Smooth muscle cell (in vitro differentiated cells): Measurements from ENCODE around the gene TNFRSF14. TPM values are rescaled to one million over a fixed set of nuclear protein-coding genes. Genes with fewer than 3 reads are reported as not detected.

Source experiments
- DNase-seq: peaks from one replicate; lab custom pipeline; 2025; ENCODE audit not compliant: unreplicated experiment; lab: John Stamatoyannopoulos, UW
- H2AFZ ChIP-seq: fragments of 200-600 bp; sonication (generic); 2 replicates; pipeline ENCODE4 v1.6.0; 2016; ENCODE audit warnings: antibody characterized with exemption, low read depth, mild to moderate bottlenecking
- H3F3A ChIP-seq: fragments of 200-600 bp; sonication (generic); 2 replicates; pipeline ENCODE4 v1.6.0; 2017; ENCODE audit warnings: antibody characterized with exemption, low read depth
- H3K27ac ChIP-seq: fragments of 200-600 bp; sonication (generic); 2 replicates; pipeline ENCODE4 v1.5.1; 2016; ENCODE audit warnings: low read depth, mild to moderate bottlenecking
- H3K27me3 ChIP-seq: fragments of 200-600 bp; sonication (generic); 2 replicates; pipeline ENCODE4 v1.6.1; 2016; ENCODE audit warnings: low read depth, mild to moderate bottlenecking
- H3K36me3 ChIP-seq: fragments of 200-600 bp; sonication (generic); 2 replicates; pipeline ENCODE4 v1.5.1; 2016; ENCODE audit warnings: low read depth
- H3K4me1 ChIP-seq: fragments of 200-600 bp; sonication (generic); 2 replicates; pipeline ENCODE4 v1.5.1; 2016; ENCODE audit warnings: low read depth
- H3K4me2 ChIP-seq: fragments of 200-600 bp; sonication (generic); 2 replicates; pipeline ENCODE4 v1.6.0; 2016; ENCODE audit warnings: mild to moderate bottlenecking
- H3K4me3 ChIP-seq: fragments of 200-600 bp; sonication (generic); 2 replicates; pipeline ENCODE4 v1.5.1; 2016; ENCODE audit warnings: mild to moderate bottlenecking
- H3K79me2 ChIP-seq: fragments of 200-600 bp; sonication (generic); 2 replicates; pipeline ENCODE4 v1.6.0; 2016; ENCODE audit warnings: low read depth, mild to moderate bottlenecking
- H3K9ac ChIP-seq: fragments of 200-600 bp; sonication (generic); 2 replicates; pipeline ENCODE4 v1.6.0; 2016; ENCODE audit warnings: low read depth
- H3K9me3 ChIP-seq: fragments of 200-600 bp; sonication (generic); replicated peaks from 2 replicates; pipeline ENCODE4 v1.5.1; 2016; ENCODE audit warnings: low read depth
- H4K20me1 ChIP-seq: fragments of 200-600 bp; sonication (generic); 2 replicates; pipeline ENCODE4 v1.6.0; 2016; ENCODE audit warnings: low read depth
- WGBS: methylation state at CpG from one replicate; pipeline ENCODE4 v1.1.7; 2016; ENCODE audit warnings: low lambda C conversion rate; 5-methylcytosine and 5-hydroxymethylcytosine counted together
- polyA plus RNA-seq: library from polyadenylated mRNA; unstranded; fragments of >200 nt; fragmentation: Nextera tagmentation; extraction: Ambion mirVana; gene quantifications from 2 replicates; pipeline ENCODE4 v1.2.1, GENCODE V29; 2016
- total RNA-seq: library from RNA; depleted of rRNA; stranded (reverse); fragments of >200 nt; gene quantifications from 2 replicates; pipeline ENCODE4 v1.2.3, GENCODE V29; 2014
- TF ChIP-seq, protein P1 (sequence below): fragments of 200-600 bp; sonication (generic); IDR thresholded peaks from 2 replicates; pipeline ENCODE4 v1.5.1; 2017; ENCODE audit warnings: borderline replicate concordance, mild to moderate bottlenecking, antibody characterized with exemption; ENCODE audit not compliant: insufficient read depth, poor library complexity, severe bottlenecking

TNFRSF14 gene
- total and polyA plus RNA-seq, 2 experiments from 2014 or later, result not detected

DNA sequence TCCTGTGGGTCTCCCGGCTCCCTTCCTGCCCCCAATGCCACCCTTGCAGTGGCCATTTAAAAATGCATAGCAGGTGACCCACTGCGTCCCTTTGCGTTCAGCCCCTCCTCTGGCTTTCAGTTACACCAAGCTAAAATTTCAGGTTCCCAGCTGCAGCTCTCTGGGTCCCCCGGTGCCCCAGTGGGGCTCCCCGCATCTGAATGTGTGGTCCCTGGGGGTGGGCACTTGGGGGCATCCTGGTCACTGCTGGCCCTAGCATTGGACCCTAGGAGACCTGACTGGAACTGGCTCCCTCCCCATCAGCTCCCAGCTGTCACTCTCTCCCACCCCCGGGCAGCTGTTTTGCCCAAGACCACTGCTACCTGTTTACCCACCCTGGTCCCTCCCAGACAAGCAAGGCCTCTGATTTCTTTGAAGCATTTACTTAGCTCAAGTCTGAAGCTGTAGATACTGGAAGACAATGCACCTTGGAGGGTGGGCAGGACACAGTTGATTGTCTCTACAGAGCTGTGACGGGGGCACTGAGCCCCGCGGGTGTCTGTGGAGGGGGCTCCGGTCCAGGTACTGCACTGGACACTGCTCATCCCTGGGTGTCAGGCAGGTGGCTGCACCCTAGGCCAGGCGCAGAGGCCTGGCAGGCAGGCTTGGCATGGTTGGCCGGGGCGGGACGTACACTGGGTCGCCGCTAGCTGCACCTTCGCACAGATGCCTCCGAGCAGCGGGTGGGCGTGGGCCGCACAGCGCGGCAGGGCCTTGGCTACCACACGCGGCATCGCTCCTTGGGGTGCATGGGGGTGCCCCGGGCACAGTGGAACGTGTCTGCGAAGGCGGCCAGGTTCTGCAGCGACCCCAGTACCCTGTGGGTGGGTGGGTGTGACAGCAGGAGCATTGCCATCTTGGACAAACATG, 34.3 kb downstream of the TNFRSF14 start:
- peaks cover 8% of the 10 kb centered on the region for H3K4me1 ChIP-seq
- TF ChIP-seq, protein P1, sequence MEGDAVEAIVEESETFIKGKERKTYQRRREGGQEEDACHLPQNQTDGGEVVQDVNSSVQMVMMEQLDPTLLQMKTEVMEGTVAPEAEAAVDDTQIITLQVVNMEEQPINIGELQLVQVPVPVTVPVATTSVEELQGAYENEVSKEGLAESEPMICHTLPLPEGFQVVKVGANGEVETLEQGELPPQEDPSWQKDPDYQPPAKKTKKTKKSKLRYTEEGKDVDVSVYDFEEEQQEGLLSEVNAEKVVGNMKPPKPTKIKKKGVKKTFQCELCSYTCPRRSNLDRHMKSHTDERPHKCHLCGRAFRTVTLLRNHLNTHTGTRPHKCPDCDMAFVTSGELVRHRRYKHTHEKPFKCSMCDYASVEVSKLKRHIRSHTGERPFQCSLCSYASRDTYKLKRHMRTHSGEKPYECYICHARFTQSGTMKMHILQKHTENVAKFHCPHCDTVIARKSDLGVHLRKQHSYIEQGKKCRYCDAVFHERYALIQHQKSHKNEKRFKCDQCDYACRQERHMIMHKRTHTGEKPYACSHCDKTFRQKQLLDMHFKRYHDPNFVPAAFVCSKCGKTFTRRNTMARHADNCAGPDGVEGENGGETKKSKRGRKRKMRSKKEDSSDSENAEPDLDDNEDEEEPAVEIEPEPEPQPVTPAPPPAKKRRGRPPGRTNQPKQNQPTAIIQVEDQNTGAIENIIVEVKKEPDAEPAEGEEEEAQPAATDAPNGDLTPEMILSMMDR, result no peak
- H3F3A ChIP-seq, result no peaks in the 10 kb centered on the region
- no peak overlapping the region for H2AFZ ChIP-seq
- no peak overlapping the region for H3K4me3 ChIP-seq
- H3K9me3 ChIP-seq, result no peaks in the 10 kb centered on the region
- H3K9ac ChIP-seq, result no peak overlapping the region
- no peak for DNase-seq
- H4K20me1 ChIP-seq, result no peaks in the 10 kb centered on the region
- H3K79me2 ChIP-seq, result no peaks in the 10 kb centered on the region
- 99% methylated on average over 31 of the region's 31 CpGs for WGBS
- no peaks in the 10 kb centered on the region for H3K36me3 ChIP-seq
- no peak overlapping the region for H3K4me2 ChIP-seq
- no peaks in the 10 kb centered on the region for H3K27me3 ChIP-seq
- H3K27ac ChIP-seq, result no peak overlapping the region

DNA sequence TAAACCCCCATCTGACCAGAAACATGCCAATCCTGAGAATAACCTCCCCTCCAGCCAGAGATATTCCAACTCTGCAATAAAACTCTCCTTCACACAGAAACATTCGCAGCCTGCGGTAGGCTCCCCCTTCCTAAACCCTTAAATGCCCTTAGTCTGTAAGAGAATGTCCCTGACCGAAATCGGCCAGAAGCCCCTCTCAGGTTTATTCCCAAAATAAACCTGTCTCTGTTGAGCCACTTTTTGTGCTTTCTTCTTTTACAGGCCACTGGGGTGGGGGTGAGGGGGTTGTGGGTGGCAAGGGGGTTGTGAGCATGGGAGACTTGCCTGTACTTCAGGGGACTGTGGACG, 35.0 kb downstream of the TNFRSF14 start:
- Histone ChIP-seq H3K27ac (no peak overlapping the region), H3K9ac (no peak overlapping the region), H4K20me1 (no peaks in the 10 kb centered on the region), H3K27me3 (no peaks in the 10 kb centered on the region), H3K79me2 (no peaks in the 10 kb centered on the region), H3K36me3 (no peaks in the 10 kb centered on the region), H3K9me3 (no peaks in the 10 kb centered on the region), H3F3A (no peaks in the 10 kb centered on the region), H3K4me1 (peaks cover 8% of the 10 kb centered on the region), H3K4me3 (no peak overlapping the region), H2AFZ (no peak overlapping the region), H3K4me2 (no peak overlapping the region)
- DNase-seq, result no peak
- WGBS, result 92% methylated on average over 5 of the region's 5 CpGs
- TF ChIP-seq, protein P1, result no peak

GRCh38 chr1:2591581-2592261, 35.5 kb downstream of the TNFRSF14 start:
- Histone ChIP-seq H3K4me1 (peaks cover 8% of the 10 kb centered on the region), H4K20me1 (no peaks in the 10 kb centered on the region), H3F3A (no peaks in the 10 kb centered on the region), H2AFZ (no peak overlapping the region), H3K79me2 (no peaks in the 10 kb centered on the region), H3K9me3 (no peaks in the 10 kb centered on the region), H3K4me3 (no peak overlapping the region), H3K27me3 (no peaks in the 10 kb centered on the region), H3K4me2 (no peak overlapping the region), H3K36me3 (no peaks in the 10 kb centered on the region), H3K9ac (no peak overlapping the region), H3K27ac (no peak overlapping the region)
- 95% methylated on average over 10 of the region's 12 CpGs for WGBS
- DNase-seq, result no peak
- TF ChIP-seq, protein P1, result no peak
